Memory B cell (primary cell): ENCODE measurements around the gene PCNT.
"Not testable (repeated sequence)": the region's sequence is repeated elsewhere in the genome, so short reads cannot be mapped to it uniquely, and the experiment has no call there.

Experiments used
- ATAC-seq: fragments of 150-1000 bp; cut with Tn5 transposase; 2 replicates; pipeline ENCODE4 v1.10.0; 2021; ENCODE audit warnings: low read depth, mild to moderate bottlenecking, moderate library complexity
- DNase-seq, 2 donors: peaks; one replicate each; pipeline ENCODE4 v3.0.0; 2022; ENCODE audit warnings: low spot score in 2 of 2
- H3K27ac Mint-ChIP-seq: one replicate; pipeline ENCODE4 v1.8.0; 2022; ENCODE audit warnings: mild to moderate bottlenecking, moderate library complexity, mixed read lengths
- H3K27me3 Mint-ChIP-seq: one replicate; pipeline ENCODE4 v1.8.0; 2022; ENCODE audit warnings: mixed read lengths
- H3K36me3 Mint-ChIP-seq: one replicate; pipeline ENCODE4 v1.8.0; 2022; ENCODE audit warnings: mild to moderate bottlenecking, mixed read lengths
- H3K4me1 Mint-ChIP-seq: one replicate; pipeline ENCODE4 v1.8.0; 2022; ENCODE audit warnings: mixed read lengths
- H3K4me3 Mint-ChIP-seq: one replicate; pipeline ENCODE4 v1.8.0; 2022; ENCODE audit warnings: mild to moderate bottlenecking, moderate library complexity, mixed read lengths
- H3K9me3 Mint-ChIP-seq: one replicate; pipeline ENCODE4 v1.8.0; 2022; ENCODE audit warnings: mixed read lengths

Gene PCNT

DNA sequence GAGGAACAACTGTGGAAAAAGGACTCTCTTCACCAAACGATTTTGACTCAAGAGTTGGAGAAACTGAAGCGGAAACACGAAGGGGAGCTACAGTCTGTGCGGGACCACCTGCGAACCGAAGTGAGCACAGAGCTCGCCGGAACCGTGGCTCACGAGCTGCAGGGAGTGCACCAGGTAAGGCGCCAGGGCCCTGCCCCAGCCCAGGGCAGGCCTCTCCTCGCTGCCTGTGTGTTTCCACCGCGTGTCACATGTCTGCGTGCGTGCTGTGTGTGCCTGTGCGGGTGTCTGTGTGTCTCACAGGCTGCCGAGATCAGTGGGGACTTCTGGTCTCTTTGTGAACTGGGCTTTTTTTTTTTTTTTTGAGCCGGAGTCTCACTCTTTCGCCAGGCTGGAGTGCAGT lies 43.0 kb downstream of the PCNT start:
- ATAC-seq (no peak), DNase-seq (no peak)
- Mint-ChIP-seq H3K36me3 (peaks cover 18% of the 10 kb centered on the region), H3K9me3 (no peaks in the 10 kb centered on the region), H3K4me3 (no peak overlapping the region), H3K27me3 (no peaks in the 10 kb centered on the region), H3K4me1 (peaks cover 17% of the 10 kb centered on the region), H3K27ac (no peak overlapping the region)

DNA sequence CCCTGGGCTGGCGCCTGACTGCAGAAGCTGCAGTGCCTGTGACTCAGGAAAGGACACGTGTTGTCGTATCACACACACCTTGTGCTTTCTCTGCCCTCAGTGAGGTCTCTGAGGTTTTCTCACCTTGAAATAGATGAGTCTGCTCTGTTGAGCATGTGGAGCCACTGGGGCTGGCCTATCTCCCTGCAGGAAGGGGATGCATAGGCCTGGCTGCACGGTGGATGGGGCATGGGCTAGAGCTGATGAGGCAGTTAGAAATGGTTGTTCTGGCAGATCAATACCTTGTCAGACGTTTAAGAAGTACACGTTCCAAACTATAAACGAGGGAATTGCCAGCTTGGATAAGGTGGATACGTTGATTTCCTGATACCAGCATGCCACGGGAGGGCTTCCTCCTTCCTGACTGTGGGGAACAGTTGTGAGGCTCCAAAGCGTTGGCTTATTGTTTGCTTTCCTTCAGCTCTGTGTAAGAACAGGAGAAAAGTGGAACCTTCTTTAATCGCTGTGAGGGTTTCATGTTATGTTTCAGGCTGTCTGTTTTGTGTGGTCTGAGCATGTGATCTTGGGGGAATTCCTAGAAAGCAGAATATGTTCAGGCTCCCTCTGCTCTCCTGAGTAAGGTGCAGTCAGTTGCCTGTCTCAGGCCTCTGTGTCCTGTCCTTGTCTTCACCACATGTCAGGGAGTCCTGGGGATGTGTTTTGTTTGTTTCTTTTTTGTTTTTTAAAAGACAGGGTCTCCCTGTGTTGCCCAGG lies 44.8 kb downstream of the PCNT start:
- DNase-seq, result peak in 1 of 2 donors; percentile 16
- H3K36me3 Mint-ChIP-seq, result peaks cover 11% of the 10 kb centered on the region

GRCh38 chr21:46369520-46370235 lies 45.7 kb downstream of the PCNT start:
- peaks cover 11% of the 10 kb centered on the region for H3K36me3 Mint-ChIP-seq
- ATAC-seq, result peak; percentile 60
- H3K27ac Mint-ChIP-seq, result peak overlapping the region; percentile 79

More for the DNA sequence above, 44.8 kb downstream of the PCNT start:
- H3K27me3 Mint-ChIP-seq, result no peaks in the 10 kb centered on the region
- ATAC-seq, result peak; percentile 90
- H3K4me3 Mint-ChIP-seq, result peak overlapping the region; percentile 54
- H3K27ac Mint-ChIP-seq, result peak overlapping the region; percentile 79
- no peaks in the 10 kb centered on the region for H3K9me3 Mint-ChIP-seq
- peaks cover 17% of the 10 kb centered on the region for H3K4me1 Mint-ChIP-seq

DNA sequence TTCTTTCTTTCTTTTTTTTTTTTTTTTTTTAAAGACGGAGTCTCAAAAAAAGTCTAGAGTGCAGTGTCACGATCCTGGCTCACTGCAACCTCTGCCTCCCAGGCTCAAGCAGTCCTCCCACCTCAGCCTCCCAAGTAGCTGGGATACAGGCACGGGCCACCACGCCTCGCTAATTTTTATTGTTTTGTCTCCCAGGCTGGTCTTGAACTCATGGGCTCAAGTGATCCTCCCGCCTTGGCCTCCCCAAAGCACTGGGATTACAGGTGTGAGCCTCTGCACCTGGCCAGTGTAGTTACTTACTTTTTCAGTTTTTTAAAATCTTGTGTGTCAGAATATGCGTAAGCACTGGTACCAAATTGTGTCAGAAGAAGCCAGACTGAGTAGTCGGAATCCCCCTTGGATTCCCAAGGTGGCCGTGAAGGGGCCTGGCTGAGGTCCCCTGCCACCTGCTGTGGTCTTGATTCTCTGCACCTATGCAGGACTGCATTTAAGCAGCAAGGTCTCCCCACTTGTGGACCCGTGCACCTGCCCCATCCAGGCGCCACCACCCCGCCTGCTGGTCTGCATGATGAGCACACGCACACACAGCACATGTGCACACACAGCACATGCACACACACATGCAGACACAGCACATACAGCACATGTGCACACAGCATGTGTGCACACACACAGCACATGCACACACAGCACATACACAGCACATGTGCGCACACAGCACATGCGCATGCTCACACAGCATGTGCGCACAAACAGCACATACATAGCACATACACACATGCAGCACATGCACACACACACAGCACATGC lies 47.5 kb downstream of the PCNT start:
- DNase-seq (no peak), ATAC-seq (no peak)
- peaks cover 6% of the 10 kb centered on the region for H3K36me3 Mint-ChIP-seq
- H3K27ac Mint-ChIP-seq, result peak overlapping the region; percentile 29
- no peaks in the 10 kb centered on the region for H3K9me3 Mint-ChIP-seq
- no peaks in the 10 kb centered on the region for H3K27me3 Mint-ChIP-seq
- no peak overlapping the region for H3K4me3 Mint-ChIP-seq
- peaks cover 17% of the 10 kb centered on the region for H3K4me1 Mint-ChIP-seq

More at GRCh38 chr21:46369520-46370235, 45.7 kb downstream of the PCNT start:
- no peak for DNase-seq
- H3K9me3 Mint-ChIP-seq, result no peaks in the 10 kb centered on the region
- H3K4me1 Mint-ChIP-seq, result peaks cover 17% of the 10 kb centered on the region
- H3K27me3 Mint-ChIP-seq, result no peaks in the 10 kb centered on the region
- peak overlapping the region; percentile 54 for H3K4me3 Mint-ChIP-seq

DNA sequence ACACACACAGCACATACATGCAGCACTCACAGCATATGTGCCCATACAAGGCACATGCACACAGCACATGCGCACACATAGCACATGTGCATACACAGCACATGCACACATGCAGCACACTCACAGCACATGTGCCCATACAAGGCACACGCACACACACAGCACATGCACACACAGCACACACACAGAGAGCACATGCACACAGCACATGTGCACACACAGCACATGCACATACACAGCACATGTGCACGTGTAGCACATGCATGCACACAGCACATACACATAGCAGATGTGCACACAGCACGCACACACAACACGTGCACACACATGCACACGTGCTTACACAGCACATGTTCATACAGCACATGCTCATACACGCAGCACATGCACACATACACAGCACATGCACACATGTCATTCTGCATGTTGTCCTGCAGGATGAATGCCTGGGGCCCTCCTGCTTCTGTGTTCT lies 48.1 kb downstream of the PCNT start:
- ATAC-seq (no peak), DNase-seq (no peak)
- Mint-ChIP-seq H3K36me3 (peaks cover 4% of the 10 kb centered on the region), H3K27ac (peak overlapping the region; percentile 29), H3K4me1 (peaks cover 17% of the 10 kb centered on the region), H3K9me3 (no peaks in the 10 kb centered on the region), H3K4me3 (no peak overlapping the region), H3K27me3 (no peaks in the 10 kb centered on the region)

DNA sequence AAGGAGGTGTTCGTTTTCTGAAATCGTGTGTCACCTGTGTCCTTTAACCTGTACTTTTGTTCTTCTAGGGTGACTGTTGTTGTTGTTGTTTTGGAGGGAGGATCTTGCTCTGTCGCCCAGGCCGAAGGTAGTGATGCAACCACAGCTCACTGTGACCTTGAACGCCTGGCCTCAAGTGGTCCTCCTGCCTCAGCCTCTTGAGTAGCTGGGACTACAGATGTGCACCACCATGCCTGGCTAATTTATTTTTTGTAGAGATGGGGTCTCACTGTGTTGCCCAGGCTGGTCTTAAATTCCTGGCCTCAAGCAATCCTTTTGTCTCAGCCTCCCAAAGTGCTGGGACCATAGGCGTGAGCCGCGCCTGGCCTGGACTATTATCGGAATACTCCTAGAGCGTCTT lies 49.0 kb downstream of the PCNT start:
- not testable (repeated sequence) for ATAC-seq, H3K9me3 Mint-ChIP-seq, H3K27ac Mint-ChIP-seq, H3K36me3 Mint-ChIP-seq, H3K4me3 Mint-ChIP-seq, DNase-seq, H3K27me3 Mint-ChIP-seq
- H3K4me1 Mint-ChIP-seq, result peaks cover 17% of the 10 kb centered on the region

GRCh38 chr21:46374761-46375389 lies 50.9 kb downstream of the PCNT start:
- no peaks in the 10 kb centered on the region for H3K9me3 Mint-ChIP-seq

DNA sequence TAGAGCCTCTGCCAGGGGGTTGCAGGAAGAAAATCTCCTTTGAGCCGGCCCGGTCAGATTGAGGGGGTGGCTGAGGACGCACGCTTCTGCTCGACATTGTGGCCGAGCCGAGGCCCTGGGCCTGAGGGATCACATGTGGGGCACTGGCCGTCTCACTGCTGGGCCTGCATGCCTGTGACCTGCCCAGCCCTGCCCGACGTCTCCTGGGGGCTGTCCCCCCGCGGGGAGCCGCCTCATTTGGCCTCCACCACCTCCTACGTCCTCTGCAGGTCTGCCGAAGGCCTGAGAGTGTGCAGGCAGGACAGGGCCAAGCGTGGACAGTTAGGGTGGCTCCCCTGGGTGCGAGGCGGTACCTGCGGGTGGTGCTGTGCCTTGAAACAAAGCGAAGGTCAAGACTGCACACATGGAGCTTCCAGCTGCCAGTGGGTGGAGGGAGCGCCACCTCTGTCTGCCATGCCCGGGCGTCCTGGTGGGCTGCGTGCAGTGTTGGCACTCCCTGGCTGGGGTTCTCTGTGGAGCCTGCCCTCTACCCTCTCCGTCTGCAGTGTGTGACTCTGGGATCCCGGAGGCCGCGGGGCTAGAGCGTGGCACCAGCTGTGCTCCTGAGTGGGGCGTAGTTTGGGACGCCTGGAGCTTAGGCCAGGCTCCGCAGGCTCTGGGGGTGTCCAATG lies 51.7 kb downstream of the PCNT start:
- Mint-ChIP-seq H3K36me3 (peaks cover 18% of the 10 kb centered on the region), H3K27ac (no peak overlapping the region), H3K9me3 (no peaks in the 10 kb centered on the region), H3K4me3 (no peak overlapping the region), H3K27me3 (no peaks in the 10 kb centered on the region), H3K4me1 (peaks cover 7% of the 10 kb centered on the region)
- ATAC-seq (no peak), DNase-seq (no peak)

More at GRCh38 chr21:46374761-46375389, 50.9 kb downstream of the PCNT start:
- DNase-seq, result no peak
- Mint-ChIP-seq H3K4me1 (peaks cover 7% of the 10 kb centered on the region), H3K4me3 (no peak overlapping the region), H3K36me3 (peaks cover 18% of the 10 kb centered on the region), H3K27ac (no peak overlapping the region), H3K27me3 (no peaks in the 10 kb centered on the region)
- no peak for ATAC-seq

GRCh38 chr21:46376231-46376628 lies 52.3 kb downstream of the PCNT start:
- Mint-ChIP-seq H3K4me1 (peaks cover 7% of the 10 kb centered on the region), H3K9me3 (no peaks in the 10 kb centered on the region), H3K4me3 (no peak overlapping the region), H3K36me3 (peaks cover 18% of the 10 kb centered on the region), H3K27me3 (no peaks in the 10 kb centered on the region), H3K27ac (no peak overlapping the region)
- DNase-seq, result no peak
- no peak for ATAC-seq

GRCh38 chr21:46376856-46377453 lies 53.0 kb downstream of the PCNT start:
- Mint-ChIP-seq H3K9me3 (peaks cover 3% of the 10 kb centered on the region), H3K27ac (no peak overlapping the region), H3K27me3 (no peaks in the 10 kb centered on the region), H3K36me3 (peaks cover 22% of the 10 kb centered on the region), H3K4me3 (no peak overlapping the region), H3K4me1 (peaks cover 7% of the 10 kb centered on the region)
- DNase-seq (no peak), ATAC-seq (no peak)

DNA sequence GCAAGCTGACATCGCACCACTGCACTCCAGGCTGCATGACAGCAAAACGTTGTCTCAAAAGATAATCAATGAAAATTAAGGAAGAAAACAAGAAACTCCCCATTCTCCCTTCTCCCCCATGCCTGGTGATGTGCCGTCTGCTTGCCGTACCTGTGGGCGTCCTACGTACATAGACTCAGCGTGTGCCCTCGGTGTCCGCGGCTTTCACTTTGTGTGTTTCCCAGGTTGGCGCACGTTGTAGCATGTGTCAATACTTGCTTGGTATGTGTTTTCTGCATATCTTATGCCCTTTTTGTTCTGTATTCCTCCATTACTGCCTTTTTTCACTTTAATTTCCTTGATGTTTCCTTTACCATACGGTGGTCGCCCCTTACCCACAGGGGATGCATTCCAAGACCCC lies 53.8 kb downstream of the PCNT start:
- Mint-ChIP-seq H3K36me3 (peaks cover 30% of the 10 kb centered on the region), H3K27ac (no peak overlapping the region), H3K4me3 (no peak overlapping the region), H3K27me3 (no peaks in the 10 kb centered on the region), H3K4me1 (peaks cover 6% of the 10 kb centered on the region), H3K9me3 (peaks cover 3% of the 10 kb centered on the region)
- no peak for DNase-seq
- no peak for ATAC-seq

DNA sequence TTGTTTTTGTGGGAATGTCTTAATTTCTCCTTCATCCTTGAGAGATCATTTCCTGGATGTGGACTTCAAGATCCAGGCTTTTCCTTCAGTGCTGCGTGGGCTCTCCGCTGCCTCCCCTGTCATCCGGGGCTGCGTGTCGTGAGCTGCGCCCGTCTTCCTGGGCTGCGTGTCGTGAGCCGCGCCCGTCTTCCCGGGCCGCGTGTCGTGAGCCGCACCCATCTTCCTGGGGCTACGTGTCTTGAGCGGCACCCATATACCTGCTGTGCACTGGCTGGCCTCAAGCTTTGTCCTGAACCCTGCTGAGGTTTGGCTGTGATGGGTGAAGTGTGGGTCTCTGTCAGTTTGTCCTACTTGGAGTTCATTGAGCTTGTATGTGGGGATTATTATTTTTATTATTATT lies 55.1 kb downstream of the PCNT start:
- Mint-ChIP-seq H3K27ac (no peak overlapping the region), H3K9me3 (peaks cover 3% of the 10 kb centered on the region), H3K36me3 (peaks cover 37% of the 10 kb centered on the region), H3K4me1 (peaks cover 6% of the 10 kb centered on the region), H3K4me3 (no peak overlapping the region), H3K27me3 (no peaks in the 10 kb centered on the region)
- no peak for DNase-seq
- no peak for ATAC-seq

- Mint-ChIP-seq H3K27me3 (no peaks in the 10 kb centered on the region), H3K4me1 (peaks cover 6% of the 10 kb centered on the region), H3K4me3 (no peak overlapping the region), H3K36me3 (peaks cover 43% of the 10 kb centered on the region), H3K9me3 (peaks cover 3% of the 10 kb centered on the region), H3K27ac (no peak overlapping the region)
- ATAC-seq (no peak), DNase-seq (no peak)
Measured at GRCh38 chr21:46379691-46380090, 55.7 kb downstream of the PCNT start.
